Heart left ventricle (tissue), 16 donors: Measurements from ENCODE around the gene ADAMTS4. TPM values are rescaled to one million over a fixed set of nuclear protein-coding genes. Genes with fewer than 3 reads are reported as not detected.

ENCODE experiments used
- ATAC-seq, 4 donors: fragments of 200-7000 bp; cut with Tn5 transposase; one replicate each; pipeline ENCODE4 v1.9.1; 2020 to 2022; ENCODE audit warnings: moderate library complexity in 4 of 4, mild to moderate bottlenecking in 3 of 4, moderate number of reproducible peaks in 1 of 4
- DNase-seq, 5 donors: peaks; one replicate each; pipeline ENCODE4 v3.0.0-alpha.2; 2020
- H3K27ac ChIP-seq, 12 donors: fragments of 200-600 bp; sonication (generic) in 4 of 12; one replicate each; pipeline versions ENCODE4 v1.5.0 to v1.8.0; 2016 to 2022; ENCODE audit warnings: mild to moderate bottlenecking in 2 of 12
- H3K27me3 ChIP-seq, 9 donors: fragments of 200-600 bp; sonication (generic) in 2 of 9; one replicate each; pipeline versions ENCODE4 v1.5.1 to v1.8.0; 2016 to 2022; ENCODE audit warnings: mild to moderate bottlenecking in 3 of 9
- H3K36me3 ChIP-seq, 9 donors: fragments of 200-600 bp; sonication (generic) in 2 of 9; one replicate each; pipeline versions ENCODE4 v1.5.0 to v1.8.0; 2018 to 2022; ENCODE audit warnings: mild to moderate bottlenecking in 2 of 9
- H3K4me1 ChIP-seq, 12 donors: fragments of 200-600 bp; sonication (generic) in 4 of 12; one replicate each; pipeline versions ENCODE4 v1.5.0 to v1.8.0; 2016 to 2022; ENCODE audit warnings: mild to moderate bottlenecking in 3 of 12
- H3K4me3 ChIP-seq, 12 donors: fragments of 200-600 bp; sonication (generic) in 4 of 12; one replicate each; pipeline versions ENCODE4 v1.5.0 to v1.8.0; 2017 to 2022; ENCODE audit warnings: mild to moderate bottlenecking in 9 of 12, moderate library complexity in 4 of 12
- H3K9me3 ChIP-seq, 12 donors: fragments of 200-600 bp; sonication (generic) in 4 of 12; one replicate each; pipeline versions ENCODE4 v1.5.0 to v1.8.0; 2016 to 2022; ENCODE audit warnings: mild to moderate bottlenecking in 1 of 12
- POLR2A ChIP-seq, 2 donors: fragments of 450-650 bp; IDR thresholded peaks; one replicate each; pipeline ENCODE4 v1.6.1; 2017; ENCODE audit warnings: antibody characterized with exemption in 2 of 2, mild to moderate bottlenecking in 2 of 2, moderate library complexity in 2 of 2
- WGBS, 4 donors: extraction: QIAGEN DNeasy Blood & Tissue Kit in 2 of 4; methylation state at CpG; one replicate each; pipeline versions ENCODE4 v1.1.5 to v1.1.7; 2013 to 2018; 5-methylcytosine and 5-hydroxymethylcytosine counted together
- intact Hi-C, 10 donors: fragments of 100-400 bp; cut with DNase I; formaldehyde crosslinking; loops; one replicate each; pipeline versions ENCODE4 v1.11.1 to v1.14.2; 2022
- polyA plus RNA-seq, 2 donors: library from polyadenylated mRNA; stranded (reverse); fragments of 200-250 nt; gene quantifications; one replicate each; pipeline ENCODE4 v1.2.3, GENCODE V29; 2013
- total RNA-seq, 9 donors: library from RNA; depleted of rRNA in 2 of 9; stranded (reverse); fragments of >200 nt in 2 of 9; fragmentation: NEBNext Ultra II Directional in 3 of 9; extraction: Animal tissue kit (Norgen Biotek cat#: 25700) in 3 of 9; gene quantifications; one replicate each; pipeline versions ENCODE4 v1.1.0 to v1.2.4, GENCODE V29; 2016 to 2023
- TF ChIP-seq, protein P1 (sequence below), 12 donors: fragments of 200-600 bp; sonication (generic) in 4 of 12; IDR thresholded peaks; one replicate each; pipeline versions ENCODE4 v1.5.0 to v1.8.0; 2018 to 2022; ENCODE audit warnings: antibody characterized with exemption in 12 of 12, mild to moderate bottlenecking in 5 of 12
- donor health status: ischemic (EF 13 %, LVEDD 7.1; RV severe dilation, severe dysfunction).
- donor health status: healthy with polysubstance abuse.
- donor health status: DM: no; HTN: yes; CAD: no.
- donor health status: DM: no; HTN: no; CAD: no.
- donor health status: ischemic (EF 25% LVEDD 6.9; RV normal size, moderate dysfunction).
- donor health status: ischemic (EF 25% LVEDD 5.7; RV mildly dilated, moderate dysfunction).
- donor health status: healthy.
- donor health status: DM: yes; HTN: yes; CAD: no.
- donor health status: ischemic (EF 35%, LVEDD 5.7; RV mildly dilated, moderate dysfunction).
- donor health status: nonischemic (EF 11% LVEDD 7.7; RV severe dilation, severe dysfunction).
- donor health status: DM: yes; HTN: yes; CAD: no.
- donor health status: PGD.
- donor health status: ischemic (EF 29% LVEDD 5.4; RV normal size, mild dysfunction).
- donor health status: nonischemic (EF 23%, LVEDD 6.1; RV moderate dilation, normal function).

ADAMTS4 gene
- total and polyA plus RNA-seq, 11 donors = 1.6 to 65.2 (median 6.1) TPM

DNA sequence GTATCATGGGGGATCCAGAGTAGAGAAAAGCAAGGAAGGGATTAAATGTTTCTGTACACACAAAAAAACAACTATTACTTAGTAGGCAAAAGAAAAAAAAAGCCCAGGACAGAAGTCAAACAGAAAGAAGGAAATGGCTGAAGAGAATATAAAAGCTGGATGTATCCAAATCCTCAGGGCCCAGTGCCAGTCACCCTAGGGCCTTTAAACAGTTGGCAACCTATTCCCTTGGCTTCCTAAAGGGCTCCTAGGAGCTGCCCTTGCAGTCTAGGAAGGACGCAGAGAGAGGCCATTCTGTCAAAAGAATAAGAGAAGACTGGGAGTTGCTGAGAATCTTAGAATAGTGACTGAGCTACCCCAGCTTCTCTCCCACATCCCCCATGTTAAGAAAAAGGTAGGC, 26.5 kb downstream of the ADAMTS4 start:
- peaks cover 6 to 38% (median 26%) of the 10 kb centered on the region in 12 donors for H3K4me1 ChIP-seq
- WGBS, 4 donors = 64 to 89% (median 72%) methylated on average over 1 of the region's 1 CpG
- peak overlapping the region in 11 of 12 donors; percentile 7 to 73 (median 50) for H3K27ac ChIP-seq
- ATAC-seq (no peak), DNase-seq (no peak)
- H3K36me3 ChIP-seq = peaks cover 0 to 83% (median 70%) of the 10 kb centered on the region in 9 donors
- intact Hi-C loops = no loop called here
- H3K9me3 ChIP-seq = no peaks in the 10 kb centered on the region
- no peaks in the 10 kb centered on the region for H3K27me3 ChIP-seq
- TF ChIP-seq, protein P1, sequence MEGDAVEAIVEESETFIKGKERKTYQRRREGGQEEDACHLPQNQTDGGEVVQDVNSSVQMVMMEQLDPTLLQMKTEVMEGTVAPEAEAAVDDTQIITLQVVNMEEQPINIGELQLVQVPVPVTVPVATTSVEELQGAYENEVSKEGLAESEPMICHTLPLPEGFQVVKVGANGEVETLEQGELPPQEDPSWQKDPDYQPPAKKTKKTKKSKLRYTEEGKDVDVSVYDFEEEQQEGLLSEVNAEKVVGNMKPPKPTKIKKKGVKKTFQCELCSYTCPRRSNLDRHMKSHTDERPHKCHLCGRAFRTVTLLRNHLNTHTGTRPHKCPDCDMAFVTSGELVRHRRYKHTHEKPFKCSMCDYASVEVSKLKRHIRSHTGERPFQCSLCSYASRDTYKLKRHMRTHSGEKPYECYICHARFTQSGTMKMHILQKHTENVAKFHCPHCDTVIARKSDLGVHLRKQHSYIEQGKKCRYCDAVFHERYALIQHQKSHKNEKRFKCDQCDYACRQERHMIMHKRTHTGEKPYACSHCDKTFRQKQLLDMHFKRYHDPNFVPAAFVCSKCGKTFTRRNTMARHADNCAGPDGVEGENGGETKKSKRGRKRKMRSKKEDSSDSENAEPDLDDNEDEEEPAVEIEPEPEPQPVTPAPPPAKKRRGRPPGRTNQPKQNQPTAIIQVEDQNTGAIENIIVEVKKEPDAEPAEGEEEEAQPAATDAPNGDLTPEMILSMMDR (IDR thresholded peaks at IDR 0.05) = no peak
- no peak overlapping the region for H3K4me3 ChIP-seq

GRCh38 chr1:161171696-161172095, 27.2 kb downstream of the ADAMTS4 start:
- intact Hi-C loops = no loop called here
- H3K36me3 ChIP-seq = peaks cover 0 to 83% (median 70%) of the 10 kb centered on the region in 9 donors
- no peaks in the 10 kb centered on the region for H3K9me3 ChIP-seq
- no peaks in the 10 kb centered on the region for H3K27me3 ChIP-seq
- peaks cover 6 to 44% (median 30%) of the 10 kb centered on the region in 12 donors for H3K4me1 ChIP-seq
- WGBS, 4 donors = 82 to 88% (median 84%) methylated on average over 12 of the region's 12 CpGs
- peak overlapping the region in 4 of 12 donors; percentile 51 to 73 (median 61) for H3K27ac ChIP-seq
- DNase-seq (no peak), ATAC-seq (no peak)
- TF ChIP-seq, protein P1 (IDR thresholded peaks at IDR 0.05) = no peak
- no peak for TF ChIP-seq POLR2A (IDR thresholded peaks at IDR 0.05)
- H3K4me3 ChIP-seq = no peak overlapping the region

DNA sequence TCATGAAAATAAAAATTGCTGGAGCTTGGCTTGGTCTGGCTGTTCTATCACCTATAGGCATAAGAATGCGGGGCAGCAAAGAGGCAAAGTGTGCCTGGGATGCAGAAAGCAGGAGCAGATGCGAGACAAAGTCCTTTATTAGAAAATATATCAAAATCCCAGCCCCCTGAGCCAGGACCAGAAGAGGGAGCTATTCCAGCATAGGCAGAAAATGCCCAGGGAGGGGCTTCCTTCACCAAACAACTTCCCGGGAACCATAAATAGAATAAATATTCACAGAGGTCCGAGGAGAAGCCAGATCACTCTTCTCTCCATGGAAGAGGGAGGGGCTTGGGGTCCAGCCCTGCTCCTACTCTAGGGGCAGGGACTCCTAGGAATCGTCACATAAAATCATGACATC, 27.7 kb downstream of the ADAMTS4 start:
- H3K27me3 ChIP-seq = no peaks in the 10 kb centered on the region
- peaks cover 6 to 40% (median 26%) of the 10 kb centered on the region in 12 donors for H3K4me1 ChIP-seq
- TF ChIP-seq POLR2A (IDR thresholded peaks at IDR 0.05) = no peak
- TF ChIP-seq, protein P1 (IDR thresholded peaks at IDR 0.05) = peak in 3 of 12 donors; percentile 13 to 23 (median 19)
- H3K9me3 ChIP-seq = no peaks in the 10 kb centered on the region
- no peak overlapping the region for H3K4me3 ChIP-seq
- peak overlapping the region in 3 of 12 donors; percentile 60 to 73 (median 62) for H3K27ac ChIP-seq
- peaks cover 0 to 83% (median 70%) of the 10 kb centered on the region in 9 donors for H3K36me3 ChIP-seq
- 49 to 60% (median 51%) methylated on average over 5 of the region's 5 CpGs for WGBS, 4 donors
- DNase-seq (no peak), ATAC-seq (no peak)
- intact Hi-C loops = no loop called here

DNA sequence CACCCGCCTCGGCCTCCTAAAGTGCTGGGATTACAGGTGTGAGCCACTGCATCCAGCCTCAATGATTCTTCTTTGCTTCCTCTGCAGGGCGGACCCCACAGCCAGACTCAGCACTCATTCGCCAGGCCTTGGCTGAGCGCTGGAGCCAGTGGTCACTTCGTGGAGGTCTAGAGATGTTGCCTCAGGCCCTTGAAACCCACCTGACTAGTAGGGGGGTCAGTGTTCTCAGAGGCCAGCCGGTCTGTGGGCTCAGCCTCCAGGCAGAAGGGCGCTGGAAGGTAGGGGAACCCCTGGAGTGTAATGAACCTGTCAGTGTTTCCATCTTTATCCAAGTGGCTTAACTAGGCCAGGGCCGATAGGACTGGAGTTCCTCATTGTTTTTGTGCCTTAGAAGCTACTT, 29.9 kb downstream of the ADAMTS4 start:
- ATAC-seq = no peak
- TF ChIP-seq, protein P1 (IDR thresholded peaks at IDR 0.05) = no peak
- TF ChIP-seq POLR2A (IDR thresholded peaks at IDR 0.05) = no peak
- H3K27ac ChIP-seq = no peak overlapping the region
- no peaks in the 10 kb centered on the region for H3K9me3 ChIP-seq
- no peak for DNase-seq
- H3K4me1 ChIP-seq = peaks cover 6 to 46% (median 33%) of the 10 kb centered on the region in 12 donors
- 94 to 97% (median 95%) methylated on average over 7 to 9 of the region's 9 CpGs for WGBS, 4 donors
- H3K4me3 ChIP-seq = no peak overlapping the region
- H3K27me3 ChIP-seq = no peaks in the 10 kb centered on the region
- intact Hi-C loops = no loop called here
- H3K36me3 ChIP-seq = peaks cover 0 to 73% (median 59%) of the 10 kb centered on the region in 9 donors
